ENCODE data around the gene PDE3A.

Gene PDE3A

GRCh38 chr12:20415028-20415427 lies 46.7 kb downstream of the PDE3A start:
- H3K27ac ChIP-seq (ENCODE audit: low read length), result no peak overlapping the region
- no peak overlapping the region for H2AFZ ChIP-seq (ENCODE audit: low read length)
- H4K20me1 ChIP-seq (ENCODE audit: insufficient read depth, low read length), result no peaks in the 10 kb centered on the region
- H3K9ac ChIP-seq (ENCODE audit: low read length), result no peak overlapping the region
- no peaks in the 10 kb centered on the region for H3K27me3 ChIP-seq (replicated peaks; ENCODE audit: insufficient read depth, low read length)
- H3K79me2 ChIP-seq (ENCODE audit: low read length), result no peaks in the 10 kb centered on the region
- H3K36me3 ChIP-seq (replicated peaks; ENCODE audit: insufficient read depth, low read length), result no peaks in the 10 kb centered on the region
- no peaks in the 10 kb centered on the region for H3K4me1 ChIP-seq (ENCODE audit: low read length)
- no peak overlapping the region for H3K4me3 ChIP-seq (ENCODE audit: low read length)
- no peaks in the 10 kb centered on the region for H3K9me3 ChIP-seq (replicated peaks; ENCODE audit: insufficient read depth, low read length)
- no peak for TF ChIP-seq EZH2phosphoT487 (IDR thresholded peaks at IDR 0.05; ENCODE audit: low read length)
- TF ChIP-seq, protein P1, sequence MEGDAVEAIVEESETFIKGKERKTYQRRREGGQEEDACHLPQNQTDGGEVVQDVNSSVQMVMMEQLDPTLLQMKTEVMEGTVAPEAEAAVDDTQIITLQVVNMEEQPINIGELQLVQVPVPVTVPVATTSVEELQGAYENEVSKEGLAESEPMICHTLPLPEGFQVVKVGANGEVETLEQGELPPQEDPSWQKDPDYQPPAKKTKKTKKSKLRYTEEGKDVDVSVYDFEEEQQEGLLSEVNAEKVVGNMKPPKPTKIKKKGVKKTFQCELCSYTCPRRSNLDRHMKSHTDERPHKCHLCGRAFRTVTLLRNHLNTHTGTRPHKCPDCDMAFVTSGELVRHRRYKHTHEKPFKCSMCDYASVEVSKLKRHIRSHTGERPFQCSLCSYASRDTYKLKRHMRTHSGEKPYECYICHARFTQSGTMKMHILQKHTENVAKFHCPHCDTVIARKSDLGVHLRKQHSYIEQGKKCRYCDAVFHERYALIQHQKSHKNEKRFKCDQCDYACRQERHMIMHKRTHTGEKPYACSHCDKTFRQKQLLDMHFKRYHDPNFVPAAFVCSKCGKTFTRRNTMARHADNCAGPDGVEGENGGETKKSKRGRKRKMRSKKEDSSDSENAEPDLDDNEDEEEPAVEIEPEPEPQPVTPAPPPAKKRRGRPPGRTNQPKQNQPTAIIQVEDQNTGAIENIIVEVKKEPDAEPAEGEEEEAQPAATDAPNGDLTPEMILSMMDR (IDR thresholded peaks at IDR 0.05; ENCODE audit: low read length), result no peak
- TF ChIP-seq EZH2 (optimal IDR thresholded peaks at IDR 0.05; ENCODE audit: low read depth, low read length), result no peak
- DNase-seq, result no peak
- H3F3A ChIP-seq (ENCODE audit: insufficient read depth, low read length), result no peaks in the 10 kb centered on the region
- no peaks in the 10 kb centered on the region for H3K9me2 ChIP-seq (replicated peaks; ENCODE audit: insufficient read depth, low read length)
- no peak overlapping the region for H3K4me2 ChIP-seq (ENCODE audit: low read depth, low read length)

DNA sequence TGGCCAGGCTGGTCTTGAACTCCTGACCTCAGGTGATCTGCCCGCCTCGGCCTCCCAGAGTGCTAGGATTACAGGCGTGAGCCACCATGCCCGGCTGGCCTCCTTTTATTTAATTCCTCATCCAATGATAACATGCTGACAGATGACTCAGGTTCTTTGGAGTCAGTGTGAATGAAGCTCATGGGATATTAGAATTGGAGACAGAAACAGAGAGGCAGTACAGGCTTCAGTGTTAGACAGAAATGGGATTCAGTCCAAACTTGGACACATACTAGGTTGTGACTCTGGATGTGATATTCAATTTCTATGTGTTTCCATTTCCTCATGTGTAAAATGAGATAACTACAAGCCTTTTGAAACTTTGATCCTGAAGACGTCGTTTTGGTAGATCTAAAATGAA lies 47.3 kb downstream of the PDE3A start:
- TF ChIP-seq EZH2phosphoT487 (IDR thresholded peaks at IDR 0.05; ENCODE audit: low read length) (no peak), EZH2 (optimal IDR thresholded peaks at IDR 0.05; ENCODE audit: low read depth, low read length) (no peak)
- TF ChIP-seq, protein P1 (IDR thresholded peaks at IDR 0.05; ENCODE audit: low read length), result no peak
- DNase-seq, result no peak
- Histone ChIP-seq H3K4me1 (ENCODE audit: low read length) (no peaks in the 10 kb centered on the region), H3K4me3 (ENCODE audit: low read length) (no peak overlapping the region), H2AFZ (ENCODE audit: low read length) (no peak overlapping the region), H4K20me1 (ENCODE audit: insufficient read depth, low read length) (no peaks in the 10 kb centered on the region), H3K9me3 (replicated peaks; ENCODE audit: insufficient read depth, low read length) (no peaks in the 10 kb centered on the region), H3K27me3 (replicated peaks; ENCODE audit: insufficient read depth, low read length) (no peaks in the 10 kb centered on the region), H3K36me3 (replicated peaks; ENCODE audit: insufficient read depth, low read length) (no peaks in the 10 kb centered on the region), H3K9me2 (replicated peaks; ENCODE audit: insufficient read depth, low read length) (no peaks in the 10 kb centered on the region), H3K9ac (ENCODE audit: low read length) (no peak overlapping the region), H3K4me2 (ENCODE audit: low read depth, low read length) (no peak overlapping the region), H3F3A (ENCODE audit: insufficient read depth, low read length) (no peaks in the 10 kb centered on the region), H3K27ac (ENCODE audit: low read length) (no peak overlapping the region), H3K79me2 (ENCODE audit: low read length) (no peaks in the 10 kb centered on the region)

DNA sequence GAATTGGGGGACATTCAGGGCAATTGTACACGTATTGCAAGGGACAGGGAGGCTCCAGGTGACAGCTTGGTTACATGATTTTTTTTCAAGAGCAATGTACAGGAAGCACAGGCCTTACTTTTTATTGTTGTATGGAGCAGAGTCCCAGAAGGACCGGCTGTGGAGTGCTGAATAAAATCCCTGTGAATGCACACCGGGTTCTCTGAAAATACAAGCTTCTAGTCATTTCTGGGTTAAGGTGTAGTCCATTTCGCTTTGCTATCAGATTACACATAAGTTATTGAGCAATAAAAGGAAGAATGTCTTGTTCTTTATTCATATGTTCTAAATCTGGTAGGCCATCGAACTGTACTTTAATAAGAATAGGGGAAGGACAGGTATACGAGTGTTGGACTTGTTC lies 52.2 kb downstream of the PDE3A start:
- TF ChIP-seq EZH2 (optimal IDR thresholded peaks at IDR 0.05; ENCODE audit: low read depth, low read length) (no peak), EZH2phosphoT487 (IDR thresholded peaks at IDR 0.05; ENCODE audit: low read length) (no peak)
- TF ChIP-seq, protein P1 (IDR thresholded peaks at IDR 0.05; ENCODE audit: low read length), result no peak
- H3K27ac ChIP-seq (ENCODE audit: low read length), result no peak overlapping the region
- no peak overlapping the region for H2AFZ ChIP-seq (ENCODE audit: low read length)
- no peaks in the 10 kb centered on the region for H3K79me2 ChIP-seq (ENCODE audit: low read length)
- H3K4me1 ChIP-seq (ENCODE audit: low read length), result no peaks in the 10 kb centered on the region; the same call in 1 of the 2 replicates
- no peaks in the 10 kb centered on the region for H3K27me3 ChIP-seq (replicated peaks; ENCODE audit: insufficient read depth, low read length)
- no peak overlapping the region for H3K4me3 ChIP-seq (ENCODE audit: low read length)
- no peak overlapping the region for H3K9ac ChIP-seq (ENCODE audit: low read length)
- H3K9me2 ChIP-seq (replicated peaks; ENCODE audit: insufficient read depth, low read length), result no peaks in the 10 kb centered on the region
- H4K20me1 ChIP-seq (ENCODE audit: insufficient read depth, low read length), result no peaks in the 10 kb centered on the region
- no peak overlapping the region for H3K4me2 ChIP-seq (ENCODE audit: low read depth, low read length)
- DNase-seq, result no peak
- no peaks in the 10 kb centered on the region for H3K9me3 ChIP-seq (replicated peaks; ENCODE audit: insufficient read depth, low read length)
- H3F3A ChIP-seq (ENCODE audit: insufficient read depth, low read length), result no peaks in the 10 kb centered on the region
- no peaks in the 10 kb centered on the region for H3K36me3 ChIP-seq (replicated peaks; ENCODE audit: insufficient read depth, low read length)
